ENCODE measurements around the gene SPOCK1.

GRCh38 chr5:137470921-137471220, 28.3 kb downstream of the SPOCK1 start:
- no peak for TF ChIP-seq CTCF (conservative IDR thresholded peaks at IDR 0.05; ENCODE audit: low read depth, low read length)
- no peak for TF ChIP-seq POLR2A (IDR thresholded peaks at IDR 0.05; ENCODE audit: low read depth, low read length)
- no peak for TF ChIP-seq CEBPB (IDR thresholded peaks at IDR 0.05; ENCODE audit: low read depth, low read length)
- peak; percentile 84 for TF ChIP-seq BHLHE40 (IDR thresholded peaks at IDR 0.05; ENCODE audit: low read depth, low read length)
- TF ChIP-seq ELK1 (IDR thresholded peaks at IDR 0.05; ENCODE audit: borderline replicate concordance, low read depth, low read length) = no peak
- TF ChIP-seq MAFK (IDR thresholded peaks at IDR 0.05; ENCODE audit: low read depth, low read length) = no peak
- no peak for TF ChIP-seq MXI1 (IDR thresholded peaks at IDR 0.05; ENCODE audit: borderline replicate concordance, low read depth, low read length)
- no peak for TF ChIP-seq SMC3 (IDR thresholded peaks at IDR 0.05; ENCODE audit: low read depth, low read length)
- TF ChIP-seq RFX5 (IDR thresholded peaks at IDR 0.05; ENCODE audit: low read depth, low read length) = no peak

All from IMR-90 (cell line).